GM19351 (cell line): ENCODE results near the gene LEMD1.

Source experiments
- ATAC-seq: cut with Tn5 transposase; IDR thresholded peaks from one replicate; pipeline ENCODE4 v1.9.1; 2021; ENCODE audit warnings: mild to moderate bottlenecking, moderate library complexity; ENCODE audit not compliant: unreplicated experiment

The LEMD1 gene

DNA sequence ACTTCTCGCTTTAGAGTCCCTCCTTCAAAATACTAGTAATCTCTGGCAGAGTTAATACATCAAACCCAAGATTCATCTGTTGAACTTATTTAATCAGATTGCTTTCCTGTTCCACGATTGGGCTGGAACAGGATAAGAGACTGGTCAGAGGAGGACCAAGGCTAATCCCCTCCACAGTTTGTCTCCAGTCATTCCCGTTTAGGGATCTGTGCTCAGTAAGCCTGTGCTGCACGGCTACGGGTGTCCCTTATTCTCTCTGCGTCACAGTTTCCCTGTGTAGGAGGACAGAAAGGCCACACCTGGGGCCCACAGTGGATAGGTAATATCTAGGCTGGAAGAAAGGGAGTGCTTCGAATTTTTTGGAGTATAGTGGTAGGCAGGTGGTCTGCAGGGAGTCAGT is 83.8 kb downstream of the LEMD1 start:
- no peak for ATAC-seq

DNA sequence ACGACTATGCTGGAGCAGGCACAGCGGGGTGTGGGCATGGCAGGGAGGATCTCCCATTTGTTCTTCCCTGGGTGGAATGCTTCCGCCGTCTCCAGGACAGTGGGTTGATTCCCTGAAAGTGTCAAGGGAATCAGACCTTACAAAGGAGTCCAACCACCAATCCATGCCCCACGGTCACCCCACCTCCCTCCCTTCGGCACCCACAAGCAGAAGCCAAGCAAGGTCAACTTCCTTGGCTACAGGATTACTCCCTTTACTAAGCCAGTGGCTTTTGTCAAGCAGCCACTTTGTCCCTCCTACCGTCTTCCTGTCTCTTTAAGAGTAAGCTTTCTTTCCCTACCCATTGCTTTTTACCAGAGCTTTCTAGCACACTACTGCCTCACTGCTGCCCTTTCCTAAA is 84.4 kb downstream of the LEMD1 start:
- ATAC-seq, result no peak

DNA sequence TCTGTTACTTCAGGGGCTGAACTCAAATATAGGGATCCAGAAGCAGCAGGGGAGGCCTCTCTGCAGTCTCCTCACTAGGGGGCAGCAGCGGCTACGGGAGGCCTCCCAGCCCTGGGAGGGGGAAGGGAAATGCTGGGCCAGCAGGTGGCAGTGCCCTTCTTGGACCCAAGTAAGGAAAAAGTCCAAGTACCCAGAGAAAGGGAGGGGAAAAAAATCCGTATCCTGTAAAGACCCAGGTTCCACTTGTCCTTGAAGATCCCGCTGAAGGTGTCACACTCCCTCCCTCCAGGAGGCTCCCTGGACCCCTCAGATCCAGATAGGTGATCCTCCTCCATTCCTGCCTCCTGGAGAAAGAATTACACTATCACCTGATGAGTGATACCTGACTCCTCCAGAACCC is 86.2 kb downstream of the LEMD1 start:
- no peak for ATAC-seq

DNA sequence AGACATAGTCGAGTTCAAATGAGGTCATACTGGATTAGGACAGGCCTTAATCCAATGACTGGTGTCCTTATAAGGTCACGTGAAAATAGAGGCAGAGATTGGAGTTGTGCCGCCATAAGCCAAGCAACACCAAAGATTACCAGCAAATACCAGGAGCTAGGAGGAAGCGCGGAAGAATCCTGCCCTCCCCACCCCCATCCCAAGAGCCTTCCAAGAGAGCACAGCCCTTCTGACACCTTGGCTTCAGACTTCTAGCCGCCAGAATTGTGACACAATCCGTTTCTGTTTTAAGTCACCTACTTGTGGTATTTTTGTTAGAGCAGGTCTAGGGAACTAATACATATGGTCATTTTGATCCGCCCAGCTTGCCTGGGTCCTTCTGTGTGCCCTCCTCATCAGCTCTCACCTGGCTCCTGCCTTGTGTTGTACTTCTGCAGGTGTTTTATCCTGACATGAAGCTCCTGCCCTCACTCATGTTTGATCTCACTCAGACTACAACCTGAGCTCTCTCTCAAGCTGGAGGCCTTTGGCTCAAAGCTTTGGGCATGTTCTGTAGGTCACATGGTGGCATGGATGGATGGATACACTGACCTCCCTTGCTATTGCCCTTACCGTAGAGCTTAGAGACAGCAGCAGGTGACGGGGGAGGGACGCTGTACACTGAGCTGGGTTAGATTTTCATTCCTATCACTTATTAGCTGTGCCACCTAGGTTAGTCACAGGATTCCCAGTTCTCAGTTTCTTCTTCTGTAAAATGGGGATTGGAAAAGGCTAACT is 89.7 kb downstream of the LEMD1 start:
- ATAC-seq, result no peak
